NCI-H82 (cell line): ENCODE results near the gene RHBG.
A peak's percentile ranks its signal among the peaks of the same experiment; 100 is the strongest.

Experiments used
- DNase-seq: peaks from one replicate; lab custom pipeline; 2025; lab: John Stamatoyannopoulos, UW

RHBG gene

DNA sequence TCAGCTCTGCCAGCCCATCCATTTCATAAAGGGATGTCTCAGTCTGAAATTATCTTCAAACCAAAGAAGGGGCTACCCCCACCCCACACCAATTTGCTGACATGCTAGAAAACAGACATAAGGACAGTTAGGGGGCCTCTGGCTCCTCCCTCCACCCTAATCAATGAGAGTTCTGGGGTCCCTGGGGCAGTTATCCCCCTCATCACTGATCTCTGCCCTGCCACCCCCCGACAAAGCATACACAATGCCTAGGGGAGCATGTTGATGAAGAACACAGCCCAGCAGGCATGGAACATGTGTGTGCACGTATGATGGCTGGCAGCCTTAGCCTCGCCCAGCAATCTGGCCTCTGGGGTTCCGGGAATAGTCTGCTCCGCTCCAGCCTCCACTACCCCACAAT, 58.9 kb downstream of the RHBG start:
- DNase-seq, result no peak

DNA sequence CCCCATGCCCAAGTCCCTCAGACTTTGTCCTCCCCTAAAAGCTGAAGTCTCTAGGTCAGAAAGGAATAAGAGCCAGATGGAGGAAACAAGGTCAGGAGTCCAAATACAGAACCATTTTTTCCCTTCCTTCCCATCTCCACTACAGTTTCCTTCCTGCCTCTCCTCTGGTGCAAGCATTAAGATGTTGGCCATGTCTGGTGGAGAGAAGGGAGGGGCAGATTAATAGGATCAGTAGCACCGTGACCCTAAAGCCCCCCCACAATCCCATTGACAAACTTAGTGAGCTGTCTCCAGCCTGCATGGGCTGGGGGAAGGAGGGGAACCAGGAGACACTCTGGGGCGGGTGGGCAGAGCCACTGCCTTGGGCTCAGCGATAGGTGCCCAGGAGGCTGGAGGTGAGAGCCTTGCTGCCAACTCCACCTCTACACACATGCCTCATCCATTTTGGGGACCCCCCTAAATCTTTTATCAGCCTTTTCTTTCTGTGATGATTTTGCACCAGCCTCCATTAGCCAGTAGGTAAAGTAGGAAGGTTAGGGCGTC, 59.8 kb downstream of the RHBG start:
- DNase-seq, result peak; percentile 97

DNA sequence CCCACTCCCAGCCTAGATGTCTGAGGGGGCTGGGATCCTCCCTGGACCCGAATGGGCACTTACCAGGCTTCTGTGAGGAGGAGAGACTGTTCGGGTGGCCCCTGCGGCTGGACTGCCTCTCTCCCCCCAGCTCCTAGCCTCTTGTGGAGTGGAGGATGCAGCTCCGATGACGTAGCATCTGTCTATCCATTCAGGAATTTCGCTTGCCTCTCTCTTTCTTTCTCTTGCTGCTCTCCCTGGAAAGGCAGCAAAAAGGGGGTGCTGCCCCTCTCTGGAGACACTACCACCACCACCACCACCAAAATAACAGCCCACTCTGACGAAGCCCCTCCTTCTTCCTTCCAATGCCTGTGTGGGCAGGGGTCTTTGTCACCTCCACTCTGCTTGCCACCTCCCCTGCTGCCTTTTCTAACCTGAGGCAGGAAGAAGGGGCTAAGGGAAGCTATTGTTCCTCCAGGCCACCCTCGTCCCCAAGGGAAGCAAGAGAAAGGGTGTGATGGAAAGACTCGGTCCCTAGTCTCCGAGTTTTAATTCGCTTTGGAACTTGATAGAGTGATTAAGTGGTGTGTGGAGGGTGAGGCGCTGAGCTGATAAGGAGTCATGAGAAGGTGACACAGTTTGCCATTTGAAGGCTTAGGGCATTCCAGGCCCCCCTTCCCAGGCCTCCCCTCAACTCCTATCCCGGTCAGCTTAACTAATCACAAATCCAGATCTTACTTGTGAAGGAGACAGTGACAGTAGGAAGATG, 60.5 kb downstream of the RHBG start:
- peak; percentile 80 for DNase-seq

DNA sequence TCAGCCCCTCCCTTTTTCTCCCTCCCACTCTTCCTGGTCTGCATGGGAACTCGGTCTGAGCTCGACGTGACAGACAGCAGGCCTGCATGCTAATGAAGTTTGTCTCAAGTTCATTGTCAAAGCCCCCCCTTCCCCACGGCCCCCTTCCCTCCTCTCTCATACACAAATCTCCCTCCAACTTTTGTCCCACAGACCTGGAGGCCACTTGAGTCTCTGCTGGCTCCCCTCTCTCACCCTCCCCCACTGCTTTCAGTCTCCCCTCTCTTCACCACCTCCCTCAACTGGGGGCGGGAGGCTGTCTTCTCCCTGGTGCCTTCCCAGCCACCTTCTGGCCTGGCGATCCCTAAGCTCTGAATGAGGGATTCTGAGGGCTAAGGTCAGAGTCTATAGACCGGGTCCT, 61.3 kb downstream of the RHBG start:
- peak; percentile 70 for DNase-seq

DNA sequence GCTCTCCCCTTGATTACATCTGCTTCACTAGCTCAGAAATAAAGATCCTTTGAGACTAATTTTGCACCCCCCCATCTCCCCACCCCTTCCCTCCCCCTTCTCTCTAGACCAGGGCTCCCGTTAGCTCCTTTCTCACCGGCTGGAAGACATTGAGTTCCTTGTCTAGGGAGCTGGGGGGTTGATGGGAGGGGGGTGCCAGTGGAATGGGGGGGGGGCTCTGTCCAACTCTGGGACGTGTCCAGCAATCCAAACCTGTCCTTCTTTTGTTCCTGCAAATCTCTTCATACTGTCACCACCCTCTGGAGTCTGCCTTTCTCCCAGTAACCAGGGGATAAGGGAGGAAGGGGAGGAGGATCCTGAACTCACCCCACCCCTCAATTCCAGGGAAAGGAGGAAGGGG, 61.9 kb downstream of the RHBG start:
- DNase-seq, result no peak

DNA sequence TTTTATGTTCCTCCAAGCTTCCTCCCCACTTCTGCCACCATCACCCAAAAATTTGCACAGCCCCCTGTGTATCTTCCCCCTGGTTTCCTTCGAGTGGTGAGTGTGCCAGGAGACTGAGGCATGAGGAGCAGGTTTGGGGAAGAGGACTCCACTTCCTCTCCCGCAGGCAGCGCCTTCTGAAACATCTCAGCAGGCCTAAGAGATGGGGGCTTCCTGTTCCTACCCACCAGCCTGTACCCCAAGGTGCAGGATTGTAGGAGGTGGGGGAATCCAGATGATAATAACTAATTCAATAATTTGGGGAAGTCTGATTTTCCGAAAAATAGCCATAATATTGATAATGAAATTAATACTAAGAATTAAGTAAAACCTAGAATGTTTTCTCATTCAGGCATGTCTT, 62.4 kb downstream of the RHBG start:
- no peak for DNase-seq

DNA sequence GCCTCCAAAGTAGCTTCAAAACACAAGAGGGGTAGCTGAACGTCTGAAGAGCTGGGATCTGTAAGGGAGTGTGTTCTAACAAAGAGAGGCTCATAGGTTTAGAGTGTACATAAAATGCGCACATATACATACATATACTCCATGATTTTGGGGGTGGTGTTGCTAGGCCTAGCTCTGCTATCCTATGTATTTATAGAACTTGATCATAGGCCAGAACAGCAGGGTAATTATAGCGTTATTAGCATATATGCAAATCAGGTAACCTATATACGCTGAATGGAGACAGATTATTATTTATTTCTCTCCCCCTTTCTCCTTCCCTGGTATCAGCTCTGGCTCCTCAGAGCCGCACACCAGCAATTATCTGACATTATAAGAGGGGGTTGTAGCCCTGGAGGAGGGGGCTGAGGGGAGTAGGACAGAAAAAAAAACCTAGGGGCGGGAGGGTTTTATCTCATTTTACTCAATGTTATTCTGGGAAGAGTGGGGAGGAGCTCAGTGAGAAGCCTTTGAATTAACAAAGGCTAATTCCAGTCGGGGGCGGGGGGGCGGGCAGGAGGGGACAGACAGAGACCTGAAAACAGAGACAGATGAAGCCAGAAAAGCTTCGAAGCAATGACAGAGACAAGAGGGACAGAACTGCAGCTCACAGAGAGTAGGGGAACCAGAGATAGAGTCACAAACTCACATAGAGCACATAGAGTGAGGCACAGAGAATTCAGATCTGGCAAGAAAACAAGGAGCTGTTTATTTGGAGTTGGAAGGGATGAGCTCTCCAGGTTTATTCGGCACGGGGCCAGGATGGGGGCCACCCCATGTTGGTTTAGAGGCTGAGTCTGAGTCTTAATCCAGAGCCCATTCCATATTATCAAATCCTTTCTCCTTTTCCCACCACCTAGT, 63.0 kb downstream of the RHBG start:
- peak; percentile 63 for DNase-seq

DNA sequence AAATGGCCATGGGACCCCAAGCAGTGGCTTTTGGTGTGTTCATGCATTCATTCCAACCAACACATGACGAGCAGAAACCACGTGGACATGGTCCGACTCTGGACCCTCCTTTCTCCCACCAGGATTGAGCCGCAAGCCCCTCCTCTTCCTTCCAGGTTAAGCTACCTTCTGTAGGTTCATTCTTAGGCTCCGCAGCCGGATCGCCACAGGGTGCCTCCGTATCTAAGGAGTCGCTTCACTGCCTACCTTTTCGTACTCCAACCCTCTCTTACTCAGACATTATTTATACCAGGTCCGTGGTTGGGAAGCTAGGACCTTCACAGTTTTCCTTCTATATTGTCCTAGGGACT, 63.6 kb downstream of the RHBG start:
- DNase-seq, result peak; percentile 54

DNA sequence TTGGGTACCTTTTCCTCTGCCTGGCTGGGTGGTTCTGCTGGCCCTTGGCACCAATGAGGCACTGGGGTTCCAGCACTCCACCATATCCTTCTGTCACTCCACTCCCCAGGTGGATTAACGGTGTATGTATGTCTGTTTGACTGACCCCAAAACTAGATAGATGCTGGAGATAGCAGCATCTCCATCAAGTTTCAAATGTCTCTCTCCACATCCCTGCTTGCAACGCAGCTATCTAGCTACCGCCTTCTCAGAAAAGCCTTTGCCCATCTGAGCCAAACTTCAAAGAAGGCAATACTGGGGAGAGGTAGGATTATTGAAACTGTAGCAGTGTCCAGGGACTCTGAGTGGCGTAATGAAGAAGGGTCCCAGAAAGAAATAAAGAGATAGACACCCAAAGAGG, 64.0 kb downstream of the RHBG start:
- no peak for DNase-seq

DNA sequence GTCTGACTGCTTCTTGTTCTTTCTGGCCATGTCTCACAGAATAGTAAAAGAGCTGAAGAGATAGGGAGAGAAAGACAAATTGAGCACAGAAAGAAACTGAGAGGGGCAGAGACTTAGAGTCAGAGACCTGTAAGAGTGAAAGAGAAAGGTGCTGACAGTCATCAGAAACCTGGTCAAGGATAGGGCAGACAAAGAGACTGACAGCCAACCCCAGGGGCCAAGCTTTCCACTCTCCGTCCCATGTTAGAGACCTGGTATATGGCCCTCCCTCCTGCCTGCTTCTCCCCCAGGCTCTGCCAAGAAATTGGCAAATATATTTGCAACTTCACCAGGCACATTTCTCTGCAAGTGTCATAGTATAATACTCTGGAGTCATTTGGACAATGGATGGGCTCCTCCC, 64.6 kb downstream of the RHBG start:
- no peak for DNase-seq
